Hematopoietic multipotent progenitor cell treated with erythropoietin and hydrocortisone succinate and interleukin-3 and kit ligand, for 4 days (in vitro differentiated cells): ENCODE data around the gene COL4A2.
A peak's percentile ranks its signal among the peaks of the same experiment; 100 is the strongest.

Experiments used
- DNase-seq: peaks from one replicate; pipeline ENCODE4 v3.0.0-alpha.2; 2015

The COL4A2 gene

GRCh38 chr13:110407021-110407420 is 99.9 kb downstream of the COL4A2 start:
- no peak for DNase-seq

- no peak for DNase-seq
Observed at GRCh38 chr13:110407531-110407930, 100.4 kb downstream of the COL4A2 start.

GRCh38 chr13:110408286-110408685 is 101.2 kb downstream of the COL4A2 start:
- no peak for DNase-seq

- DNase-seq: peak; percentile 34
Observed at GRCh38 chr13:110409581-110409992, 102.5 kb downstream of the COL4A2 start.

- DNase-seq: no peak
Observed at GRCh38 chr13:110410000-110410399, 102.9 kb downstream of the COL4A2 start.

GRCh38 chr13:110410936-110411687 is 104.0 kb downstream of the COL4A2 start:
- DNase-seq: no peak

GRCh38 chr13:110411688-110412059 is 104.6 kb downstream of the COL4A2 start:
- no peak for DNase-seq

- peak; percentile 85 for DNase-seq
Observed at GRCh38 chr13:110412132-110412914, 105.2 kb downstream of the COL4A2 start.

- no peak for DNase-seq
Observed at GRCh38 chr13:110413016-110413675, 106.1 kb downstream of the COL4A2 start.

GRCh38 chr13:110413676-110414040 is 106.6 kb downstream of the COL4A2 start:
- no peak for DNase-seq

GRCh38 chr13:110414283-110414682 is 107.2 kb downstream of the COL4A2 start:
- no peak for DNase-seq

- peak; percentile 66 for DNase-seq
Observed at GRCh38 chr13:110414931-110415330, 107.8 kb downstream of the COL4A2 start.

GRCh38 chr13:110415669-110416068 is 108.6 kb downstream of the COL4A2 start:
- peak; percentile 11 for DNase-seq

GRCh38 chr13:110416131-110417025 is 109.3 kb downstream of the COL4A2 start:
- DNase-seq: no peak

GRCh38 chr13:110418944-110419343 is 111.9 kb downstream of the COL4A2 start:
- DNase-seq: no peak

- no peak for DNase-seq
Observed at GRCh38 chr13:110419381-110419791, 112.3 kb downstream of the COL4A2 start.

- DNase-seq: no peak
Observed at GRCh38 chr13:110419946-110420345, 112.9 kb downstream of the COL4A2 start.

- no peak for DNase-seq
Observed at GRCh38 chr13:110420626-110421025, 113.5 kb downstream of the COL4A2 start.

- no peak for DNase-seq
Observed at GRCh38 chr13:110421061-110421460, 114.0 kb downstream of the COL4A2 start.

GRCh38 chr13:110421696-110422385 is 114.8 kb downstream of the COL4A2 start:
- peak; percentile 94 for DNase-seq

GRCh38 chr13:110422913-110423688 is 116.0 kb downstream of the COL4A2 start:
- DNase-seq: no peak
